ENCODE results near the gene TGFBR1. TPM values are rescaled to one million over a fixed set of nuclear protein-coding genes. Genes with fewer than 3 reads are reported as not detected.

TGFBR1 gene
- total RNA-seq, 4 donors from 2014 or later = 10.1 to 23.3 (median 16.0) TPM

DNA sequence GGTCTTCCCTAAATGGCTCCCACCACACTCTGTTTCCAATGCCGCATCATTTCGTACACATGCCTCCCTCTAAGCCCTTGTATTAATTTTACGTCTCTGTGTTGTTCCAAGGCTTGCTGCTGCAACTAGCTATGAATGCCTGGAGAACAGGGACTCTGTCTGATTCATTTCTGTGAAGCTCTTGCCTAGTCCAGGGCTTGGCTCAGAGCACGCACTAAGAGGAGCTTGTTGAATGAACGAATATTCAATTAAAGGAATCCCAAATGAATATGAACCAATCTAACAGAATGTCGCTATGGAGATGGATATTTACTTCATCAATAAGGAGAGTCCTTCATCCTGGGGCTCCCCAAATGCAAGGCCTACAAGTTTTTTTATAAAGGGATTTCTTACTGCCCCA is 55.3 kb downstream of the TGFBR1 start:
- DNase-seq (ENCODE audit: low spot score in 2 of 2) = no peak
- TF ChIP-seq POLR2A (IDR thresholded peaks at IDR 0.05) (no peak), CTCF (IDR thresholded peaks at IDR 0.05) (no peak)
- intact Hi-C loops (cut with DNase I; ENCODE audit: low total_unique reads) = no loop called here
- WGBS, 2 donors = 88 to 90% methylated on average over 6 of the region's 6 CpGs
- H3K4me3 ChIP-seq (ENCODE audit: low read depth, poor library complexity, severe bottlenecking) = no peak overlapping the region

DNA sequence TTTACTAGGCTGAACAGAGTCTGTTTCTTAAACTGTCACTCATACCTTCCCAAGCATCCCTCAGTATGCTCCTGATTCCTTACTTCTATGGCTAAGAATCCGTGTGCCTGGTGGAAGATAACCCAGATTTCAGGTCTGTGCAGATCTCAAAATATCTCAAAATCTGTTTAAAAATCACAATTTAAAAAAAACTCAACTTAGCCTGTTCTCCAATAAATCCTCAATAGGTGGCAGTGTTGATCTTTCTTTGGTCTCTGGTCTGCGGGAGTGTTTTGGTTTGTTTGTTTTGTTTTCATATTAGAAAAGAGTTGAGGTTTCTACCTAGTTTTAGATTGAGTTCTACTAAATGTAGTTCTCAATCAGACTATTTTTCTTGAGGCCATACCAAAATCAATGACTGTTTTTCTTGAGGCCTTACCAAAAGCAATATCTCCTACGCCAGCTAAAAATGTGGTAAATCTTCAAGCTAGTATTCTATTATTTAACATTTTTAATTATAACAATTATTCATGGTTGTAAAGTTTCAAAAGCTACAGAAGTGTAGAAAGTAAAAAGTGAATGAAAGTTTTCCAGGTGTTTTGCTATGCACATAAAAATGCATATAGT is 57.9 kb downstream of the TGFBR1 start:
- 27 to 31% methylated on average over 3 of the region's 3 CpGs for WGBS, 2 donors
- TF ChIP-seq CTCF (IDR thresholded peaks at IDR 0.05) (no peak), POLR2A (IDR thresholded peaks at IDR 0.05) (no peak)
- DNase-seq (ENCODE audit: low spot score in 2 of 2) = no peak
- no peak overlapping the region for H3K4me3 ChIP-seq (ENCODE audit: low read depth, poor library complexity, severe bottlenecking)
- intact Hi-C loops (cut with DNase I; ENCODE audit: low total_unique reads) = no loop called here

DNA sequence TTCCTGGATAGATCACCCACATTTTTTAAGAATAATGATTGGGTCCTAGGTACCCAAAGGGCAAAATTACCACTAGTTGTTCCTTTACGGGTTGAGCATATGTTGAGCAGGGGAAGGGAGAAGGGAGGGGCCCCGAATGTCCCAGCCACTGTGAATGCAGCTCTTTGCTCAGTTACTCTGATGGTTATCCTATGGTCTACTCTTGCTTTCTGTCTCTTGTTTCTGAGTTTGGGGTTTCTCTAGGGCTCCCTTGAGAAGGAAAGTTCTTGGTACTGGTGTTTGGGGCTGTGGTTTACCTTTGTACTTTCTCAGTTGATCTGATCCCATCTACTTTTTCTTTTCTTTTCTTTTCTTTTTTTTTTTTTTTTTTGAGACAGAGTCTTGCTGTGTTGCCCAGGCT is 61.2 kb downstream of the TGFBR1 start:
- WGBS, 2 donors = 85 to 92% methylated on average over 2 of the region's 2 CpGs
- no peak for TF ChIP-seq POLR2A (IDR thresholded peaks at IDR 0.05)
- TF ChIP-seq CTCF (IDR thresholded peaks at IDR 0.05) = no peak
- intact Hi-C loops (cut with DNase I; ENCODE audit: low total_unique reads) = no loop called here

DNA sequence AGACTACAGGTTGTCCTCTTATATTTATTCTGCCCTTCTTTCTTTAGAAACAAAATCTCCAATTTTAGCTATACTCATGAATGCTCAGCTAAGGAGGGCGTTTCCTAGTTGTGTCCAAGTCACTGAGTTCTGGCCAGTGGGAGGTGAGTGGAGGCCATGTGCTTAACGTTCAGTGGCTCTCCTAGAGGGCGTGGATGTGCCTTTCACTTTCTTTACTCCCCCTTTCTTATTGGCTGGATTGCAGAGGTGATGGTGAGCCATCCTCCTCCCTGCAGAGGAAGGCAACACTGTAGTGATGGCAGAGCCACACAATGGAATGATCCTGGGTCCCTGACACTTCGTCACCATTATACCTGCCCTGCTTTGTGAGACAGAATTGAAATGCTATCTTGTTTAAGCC is 62.2 kb downstream of the TGFBR1 start:
- intact Hi-C loops (cut with DNase I; ENCODE audit: low total_unique reads) = no loop called here
- no peak for TF ChIP-seq CTCF (IDR thresholded peaks at IDR 0.05)
- no peak for TF ChIP-seq POLR2A (IDR thresholded peaks at IDR 0.05)
- 74 to 81% methylated on average over 4 of the region's 4 CpGs for WGBS, 2 donors
- DNase-seq (ENCODE audit: low spot score in 2 of 2) = no peak
- H3K4me3 ChIP-seq (ENCODE audit: low read depth, poor library complexity, severe bottlenecking) = no peak overlapping the region

More for the DNA sequence above, 61.2 kb downstream of the TGFBR1 start:
- no peak for DNase-seq (ENCODE audit: low spot score in 2 of 2)
- H3K4me3 ChIP-seq (ENCODE audit: low read depth, poor library complexity, severe bottlenecking) = no peak overlapping the region

DNA sequence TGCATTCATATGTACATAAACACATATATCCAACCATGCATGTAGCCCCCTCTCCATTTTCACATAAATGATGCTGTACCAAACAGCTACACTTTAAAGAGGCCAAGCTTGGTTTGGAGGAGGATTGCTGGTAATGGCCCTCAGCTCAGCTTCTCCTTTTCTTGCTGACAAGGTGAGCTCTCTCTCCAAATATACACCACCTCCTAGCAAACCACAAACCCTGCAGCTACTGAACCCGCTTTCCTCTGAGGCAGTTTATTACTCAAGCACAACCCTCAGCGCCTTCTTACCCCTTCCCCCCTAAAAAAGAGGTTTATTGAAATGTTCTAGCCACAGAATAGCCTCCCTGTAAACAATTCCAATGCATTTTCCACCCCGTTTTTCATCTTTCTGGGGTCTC is 62.8 kb downstream of the TGFBR1 start:
- 65 to 79% methylated on average over 3 of the region's 3 CpGs for WGBS, 2 donors
- TF ChIP-seq POLR2A (IDR thresholded peaks at IDR 0.05) (no peak), CTCF (IDR thresholded peaks at IDR 0.05) (no peak)
- DNase-seq (ENCODE audit: low spot score in 2 of 2) = no peak
- intact Hi-C loops (cut with DNase I; ENCODE audit: low total_unique reads) = no loop called here
- H3K4me3 ChIP-seq (ENCODE audit: low read depth, poor library complexity, severe bottlenecking) = no peak overlapping the region

DNA sequence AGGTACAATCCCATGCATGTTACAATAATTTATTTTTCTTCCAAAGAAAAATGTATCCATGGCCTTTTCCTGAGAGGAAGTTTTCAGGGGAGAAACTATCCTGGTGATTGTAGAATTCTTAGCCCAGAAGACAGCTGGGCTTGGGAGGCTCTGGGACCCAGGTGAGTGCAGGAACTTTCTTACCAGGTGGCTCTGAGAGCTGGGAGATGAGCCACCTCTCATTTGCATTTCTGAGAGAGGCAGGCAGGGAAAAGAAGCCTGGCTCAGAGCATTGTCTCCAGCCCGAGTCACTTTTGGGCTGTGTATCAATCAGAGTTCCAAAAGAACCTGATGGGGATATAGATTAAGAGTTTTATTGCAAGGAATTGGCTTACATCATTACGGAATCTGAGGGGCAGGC is 64.2 kb downstream of the TGFBR1 start:
- no peak for DNase-seq (ENCODE audit: low spot score in 2 of 2)
- intact Hi-C loops (cut with DNase I; ENCODE audit: low total_unique reads) = no loop called here
- H3K4me3 ChIP-seq (ENCODE audit: low read depth, poor library complexity, severe bottlenecking) = no peak overlapping the region
- 57 to 62% methylated on average over 2 of the region's 2 CpGs for WGBS, 2 donors
- no peak for TF ChIP-seq CTCF (IDR thresholded peaks at IDR 0.05)
- no peak for TF ChIP-seq POLR2A (IDR thresholded peaks at IDR 0.05)
